Tibial nerve (tissue), 4 donors: ENCODE measurements around the gene PPP2R2D.

Experiments used
- EP300 ChIP-seq, 2 donors: sonication (generic); formaldehyde crosslinking; IDR thresholded peaks; one replicate each; pipeline ENCODE4 v1.6.1; 2017; ENCODE audit warnings: antibody characterized with exemption in 2 of 2, mild to moderate bottlenecking in 1 of 2
- POLR2A ChIP-seq, 2 donors: fragments of 450-650 bp; IDR thresholded peaks; one replicate each; pipeline ENCODE4 v1.6.1; 2017; ENCODE audit warnings: antibody characterized with exemption in 2 of 2, mild to moderate bottlenecking in 2 of 2, moderate library complexity in 2 of 2
- TF ChIP-seq, protein P1 (sequence below), 5 experiments: fragments of 200-600 bp in 3 of 5; fragments of 450-650 bp in 2 of 5; sonication (generic) in 3 of 5; IDR thresholded peaks; one replicate each; pipeline ENCODE4 v1.5.1; 2016 to 2019; ENCODE audit warnings: antibody characterized with exemption in 5 of 5, mild to moderate bottlenecking in 3 of 5, moderate library complexity in 2 of 5

- TF ChIP-seq, protein P1, sequence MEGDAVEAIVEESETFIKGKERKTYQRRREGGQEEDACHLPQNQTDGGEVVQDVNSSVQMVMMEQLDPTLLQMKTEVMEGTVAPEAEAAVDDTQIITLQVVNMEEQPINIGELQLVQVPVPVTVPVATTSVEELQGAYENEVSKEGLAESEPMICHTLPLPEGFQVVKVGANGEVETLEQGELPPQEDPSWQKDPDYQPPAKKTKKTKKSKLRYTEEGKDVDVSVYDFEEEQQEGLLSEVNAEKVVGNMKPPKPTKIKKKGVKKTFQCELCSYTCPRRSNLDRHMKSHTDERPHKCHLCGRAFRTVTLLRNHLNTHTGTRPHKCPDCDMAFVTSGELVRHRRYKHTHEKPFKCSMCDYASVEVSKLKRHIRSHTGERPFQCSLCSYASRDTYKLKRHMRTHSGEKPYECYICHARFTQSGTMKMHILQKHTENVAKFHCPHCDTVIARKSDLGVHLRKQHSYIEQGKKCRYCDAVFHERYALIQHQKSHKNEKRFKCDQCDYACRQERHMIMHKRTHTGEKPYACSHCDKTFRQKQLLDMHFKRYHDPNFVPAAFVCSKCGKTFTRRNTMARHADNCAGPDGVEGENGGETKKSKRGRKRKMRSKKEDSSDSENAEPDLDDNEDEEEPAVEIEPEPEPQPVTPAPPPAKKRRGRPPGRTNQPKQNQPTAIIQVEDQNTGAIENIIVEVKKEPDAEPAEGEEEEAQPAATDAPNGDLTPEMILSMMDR (IDR thresholded peaks at IDR 0.05): no peak
- no peak for TF ChIP-seq POLR2A (IDR thresholded peaks at IDR 0.05)
- no peak for TF ChIP-seq EP300 (IDR thresholded peaks at IDR 0.05)
Observed at GRCh38 chr10:131979336-131979735, 78.5 kb downstream of the PPP2R2D start.
